Osteoblast (primary cell): ENCODE measurements around the gene EIPR1. TPM values are rescaled to one million over a fixed set of nuclear protein-coding genes. Genes with fewer than 3 reads are reported as not detected.

Experiments used
- DNase-seq: peaks from one replicate; pipeline ENCODE4 v3.0.0; 2011; ENCODE audit warnings: low spot score, mixed read lengths; ENCODE audit not compliant: insufficient read length; ENCODE audit errors: missing footprints
- H2AFZ ChIP-seq: 2 replicates; pipeline ENCODE4 v1.6.0; 2011; ENCODE audit warnings: mild to moderate bottlenecking, low read length
- H3K27ac ChIP-seq: 2 replicates; pipeline ENCODE4 v1.5.1; 2011; ENCODE audit warnings: mild to moderate bottlenecking, low read depth, low read length, moderate library complexity
- H3K27me3 ChIP-seq: 2 replicates; pipeline ENCODE4 v1.6.0; 2012; ENCODE audit warnings: mild to moderate bottlenecking, control low read depth, inconsistent platforms, low read length, moderate library complexity; ENCODE audit not compliant: insufficient read depth
- H3K36me3 ChIP-seq: 2 replicates; pipeline ENCODE4 v1.5.1; 2011; ENCODE audit warnings: mild to moderate bottlenecking, low read length, control low read depth, moderate library complexity; ENCODE audit not compliant: insufficient read depth
- H3K4me1 ChIP-seq: 2 replicates; pipeline ENCODE4 v1.5.1; 2011; ENCODE audit warnings: mild to moderate bottlenecking, low read length, control low read depth, moderate library complexity; ENCODE audit not compliant: insufficient read depth
- H3K4me2 ChIP-seq: 2 replicates; pipeline ENCODE4 v1.6.0; 2011; ENCODE audit warnings: mild to moderate bottlenecking, low read length; ENCODE audit not compliant: insufficient read depth
- H3K4me3 ChIP-seq: fragments of 200-600 bp; sonication (generic); 3 replicates; pipeline ENCODE4 v1.5.1; 2012; ENCODE audit warnings: mild to moderate bottlenecking, low read length, inconsistent platforms; ENCODE audit not compliant: insufficient read depth
- H3K79me2 ChIP-seq: 2 replicates; pipeline ENCODE4 v1.6.0; 2012; ENCODE audit warnings: mild to moderate bottlenecking, low read length, control low read depth, inconsistent platforms; ENCODE audit not compliant: insufficient read depth
- H3K9me3 ChIP-seq: 2 replicates; pipeline ENCODE4 v1.5.1; 2011; ENCODE audit warnings: low read depth, low read length, control low read depth
- H4K20me1 ChIP-seq: 2 replicates; pipeline ENCODE4 v1.6.0; 2012; ENCODE audit warnings: mild to moderate bottlenecking, low read length, control low read depth; ENCODE audit not compliant: insufficient read depth
- total RNA-seq: library from RNA; depleted of rRNA; stranded (reverse); fragments of >200 nt; gene quantifications from 2 replicates; pipeline ENCODE4 v1.2.3, GENCODE V29; 2012
- TF ChIP-seq, protein P1 (sequence below): IDR thresholded peaks from 2 replicates; pipeline ENCODE4 v1.5.1; 2011; ENCODE audit warnings: mild to moderate bottlenecking, low read depth, low read length, moderate library complexity; ENCODE audit errors: extremely low read depth

The EIPR1 gene
- total RNA-seq, 1 donor: 17.7 TPM

DNA sequence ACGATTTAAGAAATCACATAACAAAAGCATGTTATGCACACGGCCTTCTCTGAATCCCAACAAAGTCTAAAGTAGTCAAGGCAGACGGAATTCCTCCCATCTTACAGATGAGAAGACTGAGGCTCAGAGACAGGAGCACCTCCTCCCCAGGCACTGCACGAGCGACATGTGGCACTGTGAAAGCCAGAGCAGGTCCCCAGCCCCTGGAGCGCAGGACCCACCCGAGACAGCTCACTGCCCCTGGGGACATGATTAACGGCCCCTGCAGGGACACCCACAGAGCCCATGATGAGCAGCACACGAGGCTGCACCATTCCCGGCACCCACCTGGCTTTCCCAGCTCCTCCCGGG, 53.6 kb downstream of the EIPR1 start:
- Histone ChIP-seq H3K4me1 (no peaks in the 10 kb centered on the region), H3K9me3 (no peaks in the 10 kb centered on the region), H4K20me1 (peaks cover 15% of the 10 kb centered on the region), H3K4me3 (no peak overlapping the region), H3K4me2 (no peak overlapping the region), H3K79me2 (peaks cover 2% of the 10 kb centered on the region), H3K27ac (no peak overlapping the region), H3K27me3 (no peaks in the 10 kb centered on the region), H2AFZ (no peak overlapping the region), H3K36me3 (no peaks in the 10 kb centered on the region)
- DNase-seq: peak; percentile 46
- TF ChIP-seq, protein P1, sequence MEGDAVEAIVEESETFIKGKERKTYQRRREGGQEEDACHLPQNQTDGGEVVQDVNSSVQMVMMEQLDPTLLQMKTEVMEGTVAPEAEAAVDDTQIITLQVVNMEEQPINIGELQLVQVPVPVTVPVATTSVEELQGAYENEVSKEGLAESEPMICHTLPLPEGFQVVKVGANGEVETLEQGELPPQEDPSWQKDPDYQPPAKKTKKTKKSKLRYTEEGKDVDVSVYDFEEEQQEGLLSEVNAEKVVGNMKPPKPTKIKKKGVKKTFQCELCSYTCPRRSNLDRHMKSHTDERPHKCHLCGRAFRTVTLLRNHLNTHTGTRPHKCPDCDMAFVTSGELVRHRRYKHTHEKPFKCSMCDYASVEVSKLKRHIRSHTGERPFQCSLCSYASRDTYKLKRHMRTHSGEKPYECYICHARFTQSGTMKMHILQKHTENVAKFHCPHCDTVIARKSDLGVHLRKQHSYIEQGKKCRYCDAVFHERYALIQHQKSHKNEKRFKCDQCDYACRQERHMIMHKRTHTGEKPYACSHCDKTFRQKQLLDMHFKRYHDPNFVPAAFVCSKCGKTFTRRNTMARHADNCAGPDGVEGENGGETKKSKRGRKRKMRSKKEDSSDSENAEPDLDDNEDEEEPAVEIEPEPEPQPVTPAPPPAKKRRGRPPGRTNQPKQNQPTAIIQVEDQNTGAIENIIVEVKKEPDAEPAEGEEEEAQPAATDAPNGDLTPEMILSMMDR: no peak

- Histone ChIP-seq H4K20me1 (peaks cover 15% of the 10 kb centered on the region), H3K4me1 (no peaks in the 10 kb centered on the region), H3K36me3 (no peaks in the 10 kb centered on the region), H3K4me3 (no peak overlapping the region), H3K4me2 (no peak overlapping the region), H3K27ac (no peak overlapping the region), H3K9me3 (no peaks in the 10 kb centered on the region), H2AFZ (no peak overlapping the region), H3K27me3 (no peaks in the 10 kb centered on the region), H3K79me2 (peaks cover 2% of the 10 kb centered on the region)
- TF ChIP-seq, protein P1: no peak
- peak; percentile 53 for DNase-seq
These were observed 54.1 kb downstream of the EIPR1 start for GRCh38 chr2:3323360-3324035.

- H3K27me3 ChIP-seq: no peaks in the 10 kb centered on the region
- no peaks in the 10 kb centered on the region for H3K4me1 ChIP-seq
- DNase-seq: peak; percentile 92
- H3K4me2 ChIP-seq: no peak overlapping the region
- peaks cover 2% of the 10 kb centered on the region for H3K79me2 ChIP-seq
- no peaks in the 10 kb centered on the region for H3K36me3 ChIP-seq
- peaks cover 16% of the 10 kb centered on the region for H4K20me1 ChIP-seq
- H3K27ac ChIP-seq: no peak overlapping the region
- H2AFZ ChIP-seq: no peak overlapping the region
- H3K4me3 ChIP-seq: no peak overlapping the region
- TF ChIP-seq, protein P1: no peak
- H3K9me3 ChIP-seq: no peaks in the 10 kb centered on the region
These were observed 55.2 kb downstream of the EIPR1 start for GRCh38 chr2:3322311-3322970.

DNA sequence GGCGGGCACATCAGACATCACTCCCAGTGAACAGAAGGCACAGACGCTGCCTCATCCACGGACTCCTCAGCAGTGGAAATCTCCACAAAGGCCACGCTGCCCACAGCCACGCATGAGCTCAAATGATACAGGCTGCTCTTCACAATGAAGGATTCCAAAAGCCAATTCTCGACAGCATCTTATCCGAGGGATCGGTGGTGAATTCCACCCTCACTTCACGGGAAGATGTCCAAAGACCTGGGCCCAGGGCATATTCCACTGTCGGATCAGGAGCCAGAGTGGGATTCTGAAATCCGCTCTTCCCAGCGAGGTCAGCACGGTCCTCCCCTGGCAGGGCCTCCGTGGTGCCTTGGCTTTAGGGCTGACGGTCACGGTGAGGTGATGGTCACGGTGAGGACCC, 55.8 kb downstream of the EIPR1 start:
- Histone ChIP-seq H3K27me3 (no peaks in the 10 kb centered on the region), H3K4me3 (no peak overlapping the region), H3K4me1 (no peaks in the 10 kb centered on the region), H3K27ac (no peak overlapping the region), H2AFZ (no peak overlapping the region), H3K4me2 (no peak overlapping the region), H3K9me3 (no peaks in the 10 kb centered on the region), H4K20me1 (peaks cover 22% of the 10 kb centered on the region), H3K79me2 (peaks cover 4% of the 10 kb centered on the region), H3K36me3 (no peaks in the 10 kb centered on the region)
- TF ChIP-seq, protein P1: no peak
- DNase-seq: peak; percentile 39
